Esophagus muscularis mucosa (tissue), 4 donors: ENCODE measurements around the gene ZNF526. TPM values are rescaled to one million over a fixed set of nuclear protein-coding genes. Genes with fewer than 3 reads are reported as not detected.

Experiments used
- DNase-seq: peaks from one replicate; pipeline ENCODE4 v3.0.0-alpha.2; 2017; ENCODE audit errors: extremely low spot score
- H3K27ac ChIP-seq, 4 donors: fragments of 200-600 bp; sonication (generic); replicated peaks in 1 of 4; 1 replicate in 3 of 4; 2 replicates in 1 of 4; pipeline ENCODE4 v1.5.1; 2016 to 2019; ENCODE audit warnings: mild to moderate bottlenecking in 1 of 4
- H3K27me3 ChIP-seq, 4 donors: fragments of 200-600 bp; sonication (generic); one replicate each; pipeline versions ENCODE4 v1.5.1 to v1.6.0; 2016 to 2019
- H3K36me3 ChIP-seq, 4 donors: fragments of 200-600 bp; sonication (generic); one replicate each; pipeline ENCODE4 v1.5.1; 2016 to 2019
- H3K4me1 ChIP-seq, 4 donors: fragments of 200-600 bp; sonication (generic); one replicate each; pipeline ENCODE4 v1.5.1; 2016 to 2019
- H3K4me3 ChIP-seq, 4 donors: fragments of 200-600 bp; sonication (generic); 1 replicate in 2 of 4; 2 replicates in 2 of 4; pipeline ENCODE4 v1.5.1; 2016 to 2019; ENCODE audit warnings: mild to moderate bottlenecking in 4 of 4, moderate library complexity in 1 of 4
- H3K9me3 ChIP-seq, 4 donors: fragments of 200-600 bp; sonication (generic); 1 replicate in 3 of 4; 2 replicates in 1 of 4; pipeline ENCODE4 v1.5.1; 2016 to 2019
- EP300 ChIP-seq: sonication (generic); formaldehyde crosslinking; IDR thresholded peaks from one replicate; pipeline ENCODE4 v1.6.1; 2017; ENCODE audit warnings: antibody characterized with exemption
- POLR2A ChIP-seq: fragments of 450-650 bp; IDR thresholded peaks from one replicate; pipeline ENCODE4 v1.6.1; 2017; ENCODE audit warnings: antibody characterized with exemption, moderate library complexity, mild to moderate bottlenecking, low read depth
- POLR2AphosphoS5 ChIP-seq, 2 donors: sonication (generic); formaldehyde crosslinking; IDR thresholded peaks; one replicate each; pipeline ENCODE4 v1.6.1; 2017; ENCODE audit warnings: antibody characterized with exemption in 2 of 2
- WGBS: methylation state at CpG from one replicate; pipeline ENCODE4 v1.1.5; 2018; 5-methylcytosine and 5-hydroxymethylcytosine counted together
- intact Hi-C: fragments of 100-400 bp; cut with DNase I; formaldehyde crosslinking; loops from one replicate; pipeline ENCODE4 v1.15.1; 2023
- total RNA-seq, 4 donors: library from RNA; depleted of rRNA; stranded (reverse); fragments of >200 nt; gene quantifications; one replicate each; pipeline versions ENCODE4 v1.1.0 to v1.2.1, GENCODE V29; 2016
- TF ChIP-seq, protein P1 (sequence below), 3 experiments: fragments of 200-600 bp in 2 of 3; fragments of 450-650 bp in 1 of 3; sonication (generic) in 2 of 3; IDR thresholded peaks; one replicate each; pipeline ENCODE4 v1.5.1; 2017 to 2019; ENCODE audit warnings: antibody characterized with exemption in 3 of 3, mild to moderate bottlenecking in 2 of 3, moderate library complexity in 1 of 3

ZNF526 gene
- total RNA-seq, 4 donors from 2014 or later = 4.3 to 8.6 (median 7.1) TPM

DNA sequence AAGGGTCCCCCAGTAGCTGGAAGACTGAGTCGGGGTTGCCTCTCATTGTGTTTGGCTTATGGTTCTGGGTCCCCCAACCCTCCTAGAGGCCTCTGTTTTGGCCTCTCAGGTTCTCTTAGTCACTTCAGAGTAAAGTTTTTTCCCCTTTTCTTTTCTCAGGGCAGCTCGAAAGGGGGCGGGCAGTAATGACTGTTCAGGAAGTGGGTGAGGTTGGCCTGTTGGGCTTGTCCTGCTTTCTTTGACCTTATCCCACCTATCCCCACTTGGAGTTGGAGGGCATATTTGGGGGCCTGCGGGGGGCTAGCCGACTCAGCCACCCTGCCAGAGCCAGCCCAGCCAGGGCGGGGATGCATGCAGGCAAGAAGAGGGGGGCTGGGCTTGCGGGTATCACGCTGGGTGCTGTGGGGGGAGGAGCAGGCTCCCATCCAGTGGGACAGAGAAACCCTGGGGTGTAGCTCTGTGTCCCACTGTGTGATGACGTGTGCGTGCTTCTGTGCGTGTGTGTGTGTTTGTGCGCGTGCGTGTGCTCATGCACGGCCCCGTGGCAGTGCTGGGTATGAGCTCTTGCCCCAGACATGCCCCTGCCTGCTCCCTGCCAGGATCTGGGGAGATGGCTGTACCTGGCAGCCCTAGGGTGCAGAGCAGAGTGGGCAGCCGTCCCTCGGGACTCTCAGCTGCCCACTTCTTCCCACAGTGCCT is 50.4 kb downstream of the ZNF526 start:
- no peaks in the 10 kb centered on the region for H3K27me3 ChIP-seq
- peak overlapping the region; percentile 67 to 77 (median 72) for H3K4me3 ChIP-seq
- DNase-seq = no peak
- H3K27ac ChIP-seq = peak overlapping the region; percentile 93 to 96 (median 94)
- no peaks in the 10 kb centered on the region for H3K9me3 ChIP-seq
- intact Hi-C loops = no loop called here
- WGBS = 22% methylated on average over 13 of the region's 18 CpGs
- TF ChIP-seq POLR2A (no peak), POLR2AphosphoS5 (IDR thresholded peaks at IDR 0.05) (peak; percentile 80 to 82)
- peaks cover 29 to 64% (median 57%) of the 10 kb centered on the region in 4 donors for H3K4me1 ChIP-seq
- peaks cover 21 to 40% (median 38%) of the 10 kb centered on the region in 4 donors for H3K36me3 ChIP-seq

DNA sequence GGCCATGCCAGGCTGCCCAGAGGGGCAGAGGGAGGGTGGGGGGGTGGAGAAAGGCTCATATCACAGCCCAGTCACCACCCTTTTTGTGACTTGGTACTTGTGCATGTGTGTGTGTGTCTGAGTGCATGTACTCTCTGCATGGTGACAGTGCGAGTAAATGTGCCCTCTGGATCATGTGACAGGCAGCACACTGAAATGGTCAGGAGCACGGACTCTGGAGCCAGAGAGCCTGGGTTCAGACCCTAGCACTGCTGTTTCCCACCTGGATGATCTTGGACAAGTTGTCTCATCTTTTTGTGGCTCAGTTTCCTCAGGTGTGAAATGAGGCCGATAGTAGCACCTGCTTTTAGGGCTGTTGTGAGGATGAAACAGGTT is 50.9 kb downstream of the ZNF526 start:
- Histone ChIP-seq H3K27me3 (no peaks in the 10 kb centered on the region), H3K27ac (peak overlapping the region; percentile 93 to 96 (median 94)), H3K4me1 (peaks cover 34 to 68% (median 62%) of the 10 kb centered on the region in 4 donors), H3K36me3 (peaks cover 21 to 45% (median 38%) of the 10 kb centered on the region in 4 donors), H3K4me3 (peak overlapping the region; percentile 67 to 77 (median 72)), H3K9me3 (no peaks in the 10 kb centered on the region)
- TF ChIP-seq, protein P1, sequence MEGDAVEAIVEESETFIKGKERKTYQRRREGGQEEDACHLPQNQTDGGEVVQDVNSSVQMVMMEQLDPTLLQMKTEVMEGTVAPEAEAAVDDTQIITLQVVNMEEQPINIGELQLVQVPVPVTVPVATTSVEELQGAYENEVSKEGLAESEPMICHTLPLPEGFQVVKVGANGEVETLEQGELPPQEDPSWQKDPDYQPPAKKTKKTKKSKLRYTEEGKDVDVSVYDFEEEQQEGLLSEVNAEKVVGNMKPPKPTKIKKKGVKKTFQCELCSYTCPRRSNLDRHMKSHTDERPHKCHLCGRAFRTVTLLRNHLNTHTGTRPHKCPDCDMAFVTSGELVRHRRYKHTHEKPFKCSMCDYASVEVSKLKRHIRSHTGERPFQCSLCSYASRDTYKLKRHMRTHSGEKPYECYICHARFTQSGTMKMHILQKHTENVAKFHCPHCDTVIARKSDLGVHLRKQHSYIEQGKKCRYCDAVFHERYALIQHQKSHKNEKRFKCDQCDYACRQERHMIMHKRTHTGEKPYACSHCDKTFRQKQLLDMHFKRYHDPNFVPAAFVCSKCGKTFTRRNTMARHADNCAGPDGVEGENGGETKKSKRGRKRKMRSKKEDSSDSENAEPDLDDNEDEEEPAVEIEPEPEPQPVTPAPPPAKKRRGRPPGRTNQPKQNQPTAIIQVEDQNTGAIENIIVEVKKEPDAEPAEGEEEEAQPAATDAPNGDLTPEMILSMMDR (IDR thresholded peaks at IDR 0.05) = no peak
- TF ChIP-seq POLR2AphosphoS5 (IDR thresholded peaks at IDR 0.05) (no peak), POLR2A (no peak), EP300 (no peak)
- intact Hi-C loops = no loop called here
- DNase-seq = no peak
- 30% methylated on average over 3 of the region's 3 CpGs for WGBS

DNA sequence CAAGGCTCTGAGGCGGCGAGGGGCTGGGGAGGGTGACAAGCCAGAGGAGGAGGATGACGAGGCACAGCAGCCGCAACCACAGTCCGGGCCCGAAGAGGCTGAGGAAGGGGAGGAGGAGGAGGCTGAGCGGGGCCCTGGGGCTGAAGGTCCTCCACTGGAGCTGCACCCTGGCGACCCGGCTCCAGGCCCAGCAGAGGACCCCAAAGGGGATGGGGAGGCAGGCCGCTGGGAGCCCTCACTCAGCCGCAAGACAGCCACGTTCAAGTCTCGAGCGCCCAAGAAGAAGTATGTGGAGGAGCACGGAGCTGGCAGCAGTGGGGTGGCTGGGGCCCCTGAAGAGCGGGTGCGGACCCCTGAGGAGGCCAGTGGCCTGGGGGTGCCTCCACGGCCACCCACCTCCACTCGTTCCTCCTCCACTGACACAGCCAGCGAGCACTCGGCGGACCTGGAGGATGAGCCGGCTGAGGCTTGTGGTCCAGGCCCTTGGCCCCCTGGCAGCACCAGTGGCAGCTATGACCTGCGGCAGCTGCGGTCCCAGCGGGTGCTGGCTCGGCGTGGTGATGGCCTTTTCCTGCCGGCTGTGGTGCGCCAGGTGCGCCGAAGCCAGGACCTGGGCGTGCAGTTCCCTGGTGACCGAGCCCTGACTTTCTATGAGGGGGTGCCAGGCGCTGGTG is 51.9 kb downstream of the ZNF526 start:
- Histone ChIP-seq H3K27ac (peak overlapping the region in 3 of 4 donors; percentile 94 to 96 (median 95)), H3K36me3 (peaks cover 21 to 54% (median 38%) of the 10 kb centered on the region in 4 donors), H3K27me3 (no peaks in the 10 kb centered on the region), H3K9me3 (no peaks in the 10 kb centered on the region), H3K4me3 (no peak overlapping the region), H3K4me1 (peaks cover 43 to 77% (median 72%) of the 10 kb centered on the region in 4 donors)
- intact Hi-C loops = no loop called here
- DNase-seq = no peak
- TF ChIP-seq, protein P1 (IDR thresholded peaks at IDR 0.05) = no peak
- TF ChIP-seq EP300 (no peak), POLR2AphosphoS5 (IDR thresholded peaks at IDR 0.05) (no peak), POLR2A (no peak)
- 82% methylated on average over 17 of the region's 35 CpGs for WGBS

DNA sequence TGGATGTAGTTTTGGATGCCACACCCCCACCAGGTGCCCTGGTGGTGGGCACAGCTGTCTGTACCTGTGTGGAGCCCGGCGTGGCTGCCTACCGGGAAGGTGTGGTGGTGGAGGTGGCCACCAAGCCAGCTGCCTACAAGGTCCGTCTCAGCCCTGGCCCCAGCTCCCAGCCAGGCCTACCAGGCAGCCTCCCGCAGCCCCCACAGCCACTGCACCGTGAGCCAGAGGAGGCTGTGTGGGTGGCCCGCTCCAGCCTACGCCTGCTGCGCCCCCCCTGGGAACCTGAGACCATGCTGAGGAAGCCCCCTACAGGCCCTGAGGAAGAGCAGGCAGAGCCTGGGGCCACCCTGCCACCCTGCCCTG is 52.4 kb downstream of the ZNF526 start:
- intact Hi-C loops = no loop called here
- Histone ChIP-seq H3K27me3 (no peaks in the 10 kb centered on the region), H3K9me3 (no peaks in the 10 kb centered on the region), H3K4me1 (peaks cover 47 to 80% (median 76%) of the 10 kb centered on the region in 4 donors), H3K4me3 (no peak overlapping the region), H3K27ac (peak overlapping the region in 1 of 4 donors; percentile 17), H3K36me3 (peaks cover 21 to 54% (median 38%) of the 10 kb centered on the region in 4 donors)
- 80% methylated on average over 2 of the region's 9 CpGs for whole genome bisulfite sequencing
- no peak for DNase-seq
- TF ChIP-seq POLR2A = no peak
- TF ChIP-seq POLR2AphosphoS5 (IDR thresholded peaks at IDR 0.05) = no peak

DNA sequence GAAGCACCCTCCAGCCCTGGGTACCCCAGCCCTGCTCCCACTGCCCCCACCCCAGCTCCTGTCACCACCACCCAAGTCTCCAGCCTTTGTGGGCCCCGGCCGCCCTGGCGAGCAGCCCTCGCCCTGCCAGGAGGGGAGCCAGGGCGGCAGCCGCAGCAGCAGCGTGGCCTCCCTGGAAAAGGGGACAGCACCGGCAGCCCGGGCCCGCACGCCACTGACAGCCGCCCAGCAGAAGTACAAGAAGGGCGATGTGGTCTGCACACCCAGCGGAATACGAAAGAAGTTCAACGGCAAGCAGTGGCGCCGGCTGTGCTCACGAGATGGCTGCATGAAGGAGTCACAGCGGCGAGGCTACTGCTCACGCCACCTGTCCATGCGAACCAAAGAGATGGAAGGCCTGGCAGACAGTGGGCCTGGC is 52.9 kb downstream of the ZNF526 start:
- Histone ChIP-seq H3K27me3 (no peaks in the 10 kb centered on the region), H3K4me3 (no peak overlapping the region), H3K4me1 (peaks cover 48 to 80% (median 76%) of the 10 kb centered on the region in 4 donors), H3K9me3 (no peaks in the 10 kb centered on the region), H3K27ac (peak overlapping the region in 1 of 4 donors; percentile 17), H3K36me3 (peaks cover 21 to 54% (median 38%) of the 10 kb centered on the region in 4 donors)
- intact Hi-C loops = no loop called here
- WGBS = 90% methylated on average over 6 of the region's 23 CpGs
- DNase-seq = no peak
- no peak for TF ChIP-seq POLR2A
- TF ChIP-seq, protein P1 (IDR thresholded peaks at IDR 0.05) = no peak
- no peak for TF ChIP-seq POLR2AphosphoS5 (IDR thresholded peaks at IDR 0.05)
- TF ChIP-seq EP300 = no peak
